GM18499 (cell line): Measurements from ENCODE around the gene C19orf38.

Experiments
- ATAC-seq: cut with Tn5 transposase; IDR thresholded peaks from one replicate; pipeline ENCODE4 v1.9.1; 2021; ENCODE audit warnings: moderate number of reproducible peaks; ENCODE audit not compliant: insufficient read depth, unreplicated experiment

Gene C19orf38

GRCh38 chr19:10895920-10896319 is 47.7 kb downstream of the C19orf38 start:
- ATAC-seq: no peak

DNA sequence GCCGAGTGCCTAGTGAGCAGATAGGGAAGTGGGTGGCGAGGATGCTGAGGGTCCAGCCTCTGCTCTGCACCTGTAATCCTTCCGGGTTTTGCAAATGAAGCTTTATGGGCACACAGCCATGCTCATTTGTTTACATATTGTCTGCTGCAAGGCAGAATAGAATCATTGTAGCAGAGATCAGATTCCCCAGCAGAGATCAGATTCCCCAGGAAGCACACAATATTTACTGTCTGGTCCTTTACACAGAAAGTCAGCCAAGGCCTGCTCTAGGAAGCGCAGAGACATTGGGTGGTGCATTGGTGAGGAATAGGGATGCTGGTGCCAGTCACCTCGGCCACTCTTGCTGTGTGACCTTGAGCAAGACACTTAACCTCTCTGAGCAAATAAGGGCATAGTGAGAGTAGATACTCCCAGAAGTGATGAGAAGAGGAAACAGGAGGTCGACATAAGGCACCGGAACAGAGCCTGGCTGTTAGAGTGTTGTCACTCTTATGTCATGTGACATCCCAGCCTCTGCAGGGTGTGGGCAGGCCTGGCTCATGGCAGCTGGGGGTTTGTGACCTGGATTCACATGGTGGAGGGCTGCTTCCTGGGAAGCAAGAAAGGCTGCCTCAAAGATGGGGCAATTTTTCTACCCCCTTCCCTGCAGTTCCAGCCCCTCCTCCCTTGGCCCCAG is 48.8 kb downstream of the C19orf38 start:
- no peak for ATAC-seq

GRCh38 chr19:10898633-10899032 is 50.4 kb downstream of the C19orf38 start:
- no peak for ATAC-seq

DNA sequence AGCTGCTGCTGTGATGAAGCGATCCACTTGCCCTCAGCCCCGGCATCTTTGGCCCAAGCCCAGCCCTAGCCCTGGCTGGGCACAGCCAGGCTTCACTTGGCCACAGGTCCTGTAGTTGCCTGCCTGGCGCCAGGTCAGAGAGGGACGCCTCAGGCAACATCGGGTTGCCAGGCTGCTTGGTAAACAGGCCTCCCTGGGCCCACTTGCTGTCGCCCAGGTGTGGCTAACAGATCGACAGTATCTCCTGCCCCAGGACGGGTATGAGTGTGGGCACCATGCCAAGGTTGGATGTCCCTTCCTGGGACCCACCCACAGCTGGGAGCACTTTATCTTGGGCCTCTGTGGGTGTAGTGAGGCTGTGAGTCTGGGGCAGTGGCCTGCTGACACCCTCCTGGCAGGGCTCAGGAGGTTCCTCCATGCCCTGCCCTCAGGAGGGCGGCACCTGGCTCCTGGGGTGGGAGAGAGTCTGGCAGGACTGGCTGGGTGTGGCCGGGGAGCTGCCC is 51.0 kb downstream of the C19orf38 start:
- no peak for ATAC-seq

GRCh38 chr19:10907925-10908324 is 59.7 kb downstream of the C19orf38 start:
- ATAC-seq: no peak

- no peak for ATAC-seq
These were observed 60.3 kb downstream of the C19orf38 start for GRCh38 chr19:10908380-10908960.

- no peak for ATAC-seq
These were observed 63.6 kb downstream of the C19orf38 start for GRCh38 chr19:10911579-10912363.

GRCh38 chr19:10912619-10913018 is 64.4 kb downstream of the C19orf38 start:
- ATAC-seq: no peak

DNA sequence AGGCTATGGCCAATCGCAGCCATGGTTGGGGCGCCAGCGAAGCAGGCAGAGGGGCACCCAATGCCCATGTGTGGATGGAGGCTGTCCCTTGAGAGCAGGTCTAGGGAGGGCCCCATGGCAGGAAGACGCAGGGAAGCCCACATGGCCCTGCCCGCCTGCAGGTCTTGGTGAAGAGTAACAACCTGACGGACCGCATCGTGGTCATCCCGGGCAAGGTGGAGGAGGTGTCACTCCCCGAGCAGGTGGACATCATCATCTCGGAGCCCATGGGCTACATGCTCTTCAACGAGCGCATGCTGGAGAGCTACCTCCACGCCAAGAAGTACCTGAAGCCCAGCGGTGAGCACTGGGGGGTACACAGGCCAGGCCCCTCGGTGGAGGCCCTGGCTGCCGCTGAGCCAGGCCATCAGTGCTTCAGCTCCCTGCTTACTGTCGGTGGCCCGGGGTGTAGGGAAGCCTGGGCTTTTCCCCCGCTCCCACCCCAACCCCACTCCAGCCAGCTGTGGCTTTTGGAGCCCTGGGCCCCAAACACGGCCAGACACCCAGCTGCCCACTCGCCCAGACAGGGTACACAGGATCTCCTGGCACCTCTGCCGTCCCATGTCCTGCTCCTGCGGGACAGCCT is 65.6 kb downstream of the C19orf38 start:
- no peak for ATAC-seq

DNA sequence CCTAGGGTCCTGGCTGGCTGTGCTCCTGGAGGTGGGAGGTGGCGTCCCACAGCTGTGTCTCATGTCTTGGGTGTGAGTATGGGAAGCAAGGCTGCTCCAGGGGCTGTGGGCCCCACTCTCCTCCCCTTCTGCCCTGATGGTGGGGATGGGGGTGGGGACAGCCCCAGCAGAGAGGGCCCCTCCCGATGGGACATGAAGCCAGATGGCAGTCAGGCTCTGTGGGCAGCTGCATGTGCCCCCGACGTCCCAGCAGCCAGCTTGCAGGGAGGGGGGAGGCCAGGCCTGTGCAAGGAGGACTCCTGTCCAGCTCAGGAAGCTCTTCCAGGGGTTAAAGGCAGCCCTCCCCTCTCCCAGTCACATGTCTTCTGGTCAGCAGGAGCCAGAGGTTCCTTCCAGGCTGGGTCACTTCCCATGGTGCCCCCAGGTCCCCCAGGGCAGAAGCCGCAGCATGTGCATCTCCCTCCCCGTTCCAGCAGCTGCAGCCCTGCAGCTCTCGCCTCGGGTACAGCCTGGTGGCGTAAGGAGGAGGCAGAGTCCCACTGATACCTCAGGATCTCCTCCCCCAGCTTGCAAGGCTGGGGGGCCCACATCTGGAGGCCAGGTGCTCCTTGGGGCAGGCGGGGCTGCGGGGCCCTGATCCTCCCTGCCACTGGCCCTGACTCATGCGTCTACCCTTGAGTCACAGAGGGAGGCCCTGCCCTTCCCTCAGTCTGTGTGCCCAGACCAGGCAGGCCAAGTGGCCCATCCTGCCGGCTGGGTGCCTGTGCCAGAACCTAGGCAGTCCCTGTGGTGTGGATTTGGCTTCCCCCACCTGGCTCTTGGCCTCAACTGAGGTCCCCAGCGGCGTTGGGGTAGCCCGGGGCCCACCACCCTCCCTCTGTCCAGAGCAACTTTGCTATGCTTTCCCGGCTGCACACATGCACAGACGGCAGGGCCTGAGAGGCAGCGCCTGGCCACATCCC is 67.2 kb downstream of the C19orf38 start:
- ATAC-seq: no peak

- no peak for ATAC-seq
These were observed 68.4 kb downstream of the C19orf38 start for GRCh38 chr19:10916602-10917001.

DNA sequence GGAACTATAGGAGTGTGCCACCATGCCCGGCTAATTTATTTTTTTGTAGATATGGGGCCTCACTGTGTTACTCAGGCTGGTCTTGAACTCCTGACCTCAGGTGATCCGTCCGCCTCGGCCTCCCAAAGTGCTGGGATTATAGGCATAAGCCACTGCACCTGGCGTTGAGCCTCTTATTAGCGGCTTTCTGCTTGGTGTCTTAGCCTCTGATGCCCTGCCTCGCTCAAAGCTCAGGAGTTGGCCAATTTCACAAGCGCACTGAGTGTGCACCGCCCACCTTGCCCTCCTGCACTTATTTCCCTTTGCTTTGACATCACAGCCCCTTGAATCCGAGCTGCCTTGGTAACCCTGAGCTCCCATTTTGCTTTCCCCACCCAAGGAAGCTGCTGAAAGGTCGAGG is 70.1 kb downstream of the C19orf38 start:
- ATAC-seq: no peak
